Ramos (cell line): Measurements from ENCODE around the gene DUS2.

ENCODE experiments used
- in situ Hi-C: fragments of 300-500 bp; cut with MboI; formaldehyde crosslinking; loops from one replicate; pipeline ENCODE4 v1.14.3; 2022; ENCODE audit warnings: low sequenced_read_pairs; ENCODE audit not compliant: unreplicated experiment

The DUS2 gene

DNA sequence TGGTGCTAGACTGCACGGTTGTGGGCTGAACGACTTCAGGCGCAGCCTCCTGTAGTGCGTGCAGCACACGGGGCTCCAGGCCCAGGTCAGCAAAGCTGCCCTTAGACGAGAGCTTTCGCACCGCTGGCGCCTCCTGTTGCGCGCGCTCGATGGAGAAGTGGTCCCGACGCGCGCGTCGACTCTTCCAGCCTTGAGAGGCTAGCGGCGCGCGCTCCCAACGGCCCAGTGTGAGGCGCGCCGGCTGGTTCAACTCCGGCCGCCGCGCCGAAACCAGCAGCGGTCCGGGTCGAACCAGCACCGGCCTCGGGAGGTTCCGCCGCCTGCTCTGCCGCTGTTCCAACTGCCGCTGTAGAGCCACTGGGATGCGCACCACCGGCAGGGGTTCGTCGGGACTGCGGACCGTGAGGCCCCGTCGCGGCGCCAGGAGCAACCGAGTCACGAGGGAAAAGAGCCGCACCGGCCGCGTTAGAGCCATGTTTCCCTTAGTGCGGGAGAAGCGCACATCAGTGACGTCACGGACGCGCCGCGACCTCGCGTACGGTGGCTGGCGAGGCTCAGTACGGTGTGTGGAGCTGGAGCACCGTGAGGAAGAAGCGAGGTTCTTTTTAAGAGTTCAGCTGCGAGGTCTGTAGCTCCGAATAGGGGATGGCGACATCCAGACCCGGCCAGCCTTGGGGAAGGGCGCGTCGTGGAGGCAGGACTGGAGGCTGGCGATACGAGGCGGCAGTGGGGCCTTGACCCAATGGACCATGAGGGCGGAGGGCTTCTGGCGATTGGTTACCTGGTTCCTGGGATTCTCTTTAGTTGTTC, at the start of gene DUS2, which contains the start of gene DDX28:
Gene DUS2, plus strand, starts transcription at position 557 of the 810 bp plus-strand sequence. CDS start 14,740 bp downstream, outside the sequence.
Gene DDX28, minus strand, starts transcription at position 505 of the 810 bp plus-strand sequence. Its CDS starts 30 bp downstream, at position 475.
- in situ Hi-C loops, result no loop called here

DNA sequence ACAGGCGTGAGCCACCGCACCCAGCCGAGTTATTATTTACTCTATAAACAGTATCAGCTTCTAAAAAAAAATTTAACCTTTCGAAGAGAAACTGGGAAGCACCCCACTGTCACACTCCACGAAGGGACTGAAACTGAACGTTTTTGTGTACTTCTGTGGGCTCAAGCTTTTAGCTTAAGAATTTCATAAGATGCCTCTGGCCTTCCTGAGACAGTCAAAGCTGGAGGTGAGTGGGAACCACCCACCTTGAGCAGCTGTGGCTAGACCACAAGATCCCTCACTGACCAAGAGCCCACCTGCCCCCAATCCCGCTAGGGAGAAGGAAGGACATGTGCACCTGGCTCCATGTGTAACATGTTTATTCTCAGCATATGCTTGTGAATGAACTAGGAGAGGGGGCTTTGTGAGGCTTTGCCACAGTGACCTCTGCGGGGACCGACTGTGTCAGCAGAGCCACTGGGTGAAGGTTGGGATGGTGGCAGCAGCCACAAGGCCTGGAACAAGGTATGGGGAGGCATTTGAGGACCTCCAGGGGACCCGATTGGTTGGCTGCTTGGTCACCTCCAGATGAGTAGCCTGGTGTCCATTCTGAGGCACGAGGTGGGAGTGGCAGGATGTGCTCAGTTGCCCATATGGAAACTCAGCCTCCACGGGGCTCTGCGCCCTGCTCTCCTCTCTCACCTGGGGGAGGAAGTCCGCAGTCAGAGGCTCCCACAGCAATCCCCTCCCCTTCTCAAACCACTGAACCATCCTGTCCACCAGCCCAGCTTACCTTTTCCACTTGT, 47.6 kb upstream of the DUS2 start:
- in situ Hi-C loops, result no loop called here

DNA sequence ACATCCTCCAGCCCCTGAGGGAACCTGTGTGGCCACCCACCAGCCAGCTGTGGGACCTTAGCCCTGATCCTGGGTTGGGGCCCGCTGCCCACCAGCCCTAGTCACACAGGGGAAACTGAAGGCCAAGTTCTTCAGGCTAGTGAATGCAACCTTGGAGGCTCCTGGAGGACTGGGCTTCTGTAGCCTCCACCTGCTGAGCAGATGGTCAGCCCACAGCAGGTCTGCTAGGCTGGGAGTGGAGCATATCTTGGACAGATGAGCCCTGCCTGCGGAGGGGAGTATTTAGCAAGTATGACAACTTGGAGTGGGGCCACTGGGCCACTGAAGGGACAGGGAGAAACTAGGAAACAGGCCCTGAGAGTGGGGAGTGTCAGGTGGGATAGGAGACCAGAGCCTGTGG, 46.9 kb upstream of the DUS2 start:
- in situ Hi-C loops, result no loop called here

DNA sequence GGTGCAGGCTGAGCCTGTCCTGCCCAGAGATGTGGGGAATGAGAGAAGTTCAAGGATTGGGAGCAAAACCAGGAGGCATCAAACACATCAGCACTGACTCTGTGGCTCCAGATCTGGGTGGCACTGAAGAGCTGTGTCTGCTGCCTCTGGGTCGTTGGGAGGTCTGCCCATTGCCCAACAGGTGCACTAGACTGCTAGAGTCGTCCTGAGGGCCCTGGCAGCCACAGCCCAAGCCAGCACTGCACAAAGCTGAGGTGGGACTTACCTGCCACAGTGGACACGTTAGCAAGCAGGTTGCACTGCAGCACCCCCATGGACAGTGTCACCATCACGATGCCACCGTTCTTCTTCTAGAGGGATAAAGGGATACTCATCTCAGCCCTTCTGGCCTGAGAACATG, 46.1 kb upstream of the DUS2 start:
- in situ Hi-C loops, result no loop called here

DNA sequence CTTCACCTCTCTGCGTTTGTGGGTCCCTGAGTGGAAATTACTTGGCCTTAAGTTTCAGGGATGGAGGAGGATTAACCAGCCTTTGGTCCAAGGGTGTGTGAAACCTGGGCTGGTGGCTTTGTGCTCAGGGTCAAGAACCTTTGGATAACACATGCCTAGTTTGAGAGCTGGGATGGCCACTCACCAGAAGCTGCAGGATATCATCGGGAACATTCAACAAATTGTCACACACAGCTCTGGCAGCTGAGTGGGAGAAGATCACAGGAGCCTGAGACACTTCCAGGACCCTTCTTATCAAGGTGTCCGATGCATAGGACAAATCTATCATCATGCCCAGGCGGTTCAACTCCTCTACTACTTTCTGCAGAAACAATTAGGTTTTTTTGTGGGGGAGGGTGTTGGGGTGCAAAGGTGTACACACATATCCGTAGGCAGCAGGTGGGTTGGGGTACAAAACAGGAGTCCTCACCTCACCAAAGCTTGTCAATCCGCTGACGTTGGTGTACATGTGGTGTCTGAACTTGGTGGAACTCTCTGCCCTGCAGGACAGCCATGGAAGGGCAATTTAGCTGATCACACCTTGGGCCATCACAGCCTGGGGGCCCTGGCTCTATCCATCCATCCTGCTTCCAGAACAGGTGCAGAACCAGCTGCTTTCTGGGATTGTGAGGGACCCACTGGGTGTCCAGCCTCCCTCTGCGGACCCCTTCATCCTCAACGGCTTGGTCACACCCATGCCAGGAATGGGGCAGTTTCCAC, 45.4 kb upstream of the DUS2 start:
- in situ Hi-C loops, result no loop called here

DNA sequence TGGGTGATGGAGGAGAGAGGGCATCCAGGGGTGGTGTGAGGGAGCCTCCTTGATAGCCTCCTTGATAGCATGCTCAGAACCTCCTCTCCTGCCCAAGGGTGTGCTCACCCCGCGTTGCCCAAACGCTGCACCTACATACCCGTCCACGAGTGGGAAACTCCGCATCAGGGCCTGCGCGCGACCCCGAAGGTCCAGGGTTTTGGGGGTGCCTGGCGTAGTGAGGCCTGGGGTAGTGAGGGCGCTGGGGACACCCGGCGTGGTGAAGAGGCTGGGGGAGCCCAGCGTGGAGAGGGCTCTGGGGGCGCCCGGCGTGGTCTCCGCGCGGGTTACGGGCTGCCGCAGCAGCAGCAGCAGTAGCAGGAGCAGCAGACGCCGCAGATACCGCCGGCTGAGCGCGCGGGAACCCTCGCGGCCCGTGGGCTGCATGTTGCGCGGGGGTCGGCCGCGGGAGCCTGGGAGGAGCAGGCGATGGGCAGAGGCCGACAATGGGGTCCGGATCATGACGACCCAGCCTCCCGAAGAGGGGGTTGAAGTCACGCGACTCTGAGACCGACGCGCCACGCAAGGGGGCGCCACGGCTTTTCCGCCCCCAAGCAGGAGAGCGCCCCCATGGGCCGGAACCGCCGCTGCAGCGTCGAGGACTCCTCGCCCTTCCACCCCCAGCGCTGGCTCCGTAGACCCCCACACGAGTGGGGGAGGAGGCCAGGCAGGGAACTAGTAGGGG, 43.0 kb upstream of the DUS2 start, which contains the start of gene DPEP3:
Gene DPEP3, minus strand, starts transcription at position 545 of the 724 bp plus-strand sequence. Its CDS starts 119 bp downstream, at position 426.
- in situ Hi-C loops, result no loop called here

DNA sequence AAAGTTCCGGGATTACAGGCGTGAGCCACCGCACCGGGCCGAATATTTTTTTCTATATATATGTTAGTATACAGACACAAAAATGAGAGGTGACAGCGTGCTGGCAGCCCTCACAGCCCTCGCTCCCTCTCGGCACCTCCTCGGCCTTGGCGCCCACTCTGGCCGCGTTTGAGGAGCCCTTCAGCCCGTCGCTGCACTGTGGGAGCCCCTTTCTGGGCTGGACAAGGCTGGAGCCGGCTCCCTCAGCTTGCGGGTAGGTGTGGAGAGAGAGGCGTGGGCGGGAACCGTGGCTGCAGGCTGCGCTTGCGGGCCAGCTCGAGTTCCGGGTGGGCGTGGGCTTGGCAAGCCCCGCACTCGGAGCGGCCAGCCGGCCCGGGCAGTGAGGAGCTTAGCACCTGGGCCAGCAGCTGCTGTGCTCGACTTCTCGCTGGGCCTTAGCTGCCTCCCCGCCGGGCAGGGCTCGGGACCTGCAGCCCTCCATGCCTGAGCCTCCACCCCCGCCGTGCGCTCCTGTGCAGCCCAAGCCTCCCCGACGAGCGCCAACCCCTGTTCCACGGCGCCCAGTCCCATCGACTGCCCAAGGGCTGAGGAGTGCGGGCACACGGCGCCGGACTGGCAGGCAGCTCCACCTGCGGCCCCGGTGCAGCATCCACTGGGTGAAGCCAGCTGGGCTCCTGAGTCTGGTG, 40.9 kb upstream of the DUS2 start:
- in situ Hi-C loops, result no loop called here

DNA sequence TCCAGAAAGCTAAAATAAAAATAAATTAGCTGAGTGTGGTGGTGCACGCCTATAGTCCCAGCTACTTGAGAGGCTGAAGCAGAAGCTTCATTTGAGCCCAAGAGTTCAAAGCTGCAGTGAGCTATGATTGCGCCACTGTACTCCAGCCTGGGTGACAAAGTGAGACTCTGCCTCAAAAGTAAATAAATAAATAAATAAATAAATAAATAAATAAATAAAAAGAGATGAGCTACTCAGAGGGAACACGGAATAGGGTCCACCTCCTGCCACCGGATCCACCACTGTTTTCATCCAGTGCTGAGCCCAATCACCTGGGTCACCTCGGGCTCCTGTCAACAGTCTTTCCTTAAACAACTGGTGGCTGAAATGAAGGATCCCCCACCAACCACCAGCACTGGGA, 36.1 kb upstream of the DUS2 start:
- in situ Hi-C loops, result no loop called here

DNA sequence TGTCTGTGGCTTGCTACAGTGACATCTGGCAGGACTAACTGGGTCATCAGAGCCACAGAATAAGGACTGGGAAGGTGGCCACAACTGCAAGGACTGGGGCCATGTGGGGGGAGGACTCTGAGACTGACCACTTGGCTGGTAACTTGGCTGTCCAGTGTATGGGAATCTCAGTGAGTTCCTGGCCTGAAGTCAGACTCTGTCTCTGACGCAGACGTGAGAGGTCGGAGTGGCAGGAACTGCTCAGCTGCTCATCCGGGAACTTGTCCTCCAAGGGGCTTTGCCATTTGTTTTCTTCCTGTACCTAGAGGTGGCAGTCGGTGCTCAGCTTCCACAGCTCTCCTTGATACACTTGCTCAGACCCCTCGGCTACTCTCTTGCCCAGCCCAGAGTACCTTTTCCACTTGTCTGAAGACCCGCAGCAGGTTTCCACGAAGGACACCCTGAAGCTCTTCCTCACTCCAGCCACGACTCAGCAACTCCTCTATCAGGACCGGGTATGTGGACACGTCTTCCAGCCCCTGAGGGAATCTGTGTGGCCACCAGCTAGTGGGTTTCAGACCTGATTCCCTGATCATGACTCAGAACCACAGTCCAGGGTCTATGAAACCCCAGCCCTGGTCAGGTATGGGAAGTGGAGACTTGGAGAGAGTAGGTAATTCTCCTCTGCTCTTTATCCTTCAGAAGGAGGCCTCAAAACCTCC, 35.5 kb upstream of the DUS2 start:
- in situ Hi-C loops, result no loop called here

DNA sequence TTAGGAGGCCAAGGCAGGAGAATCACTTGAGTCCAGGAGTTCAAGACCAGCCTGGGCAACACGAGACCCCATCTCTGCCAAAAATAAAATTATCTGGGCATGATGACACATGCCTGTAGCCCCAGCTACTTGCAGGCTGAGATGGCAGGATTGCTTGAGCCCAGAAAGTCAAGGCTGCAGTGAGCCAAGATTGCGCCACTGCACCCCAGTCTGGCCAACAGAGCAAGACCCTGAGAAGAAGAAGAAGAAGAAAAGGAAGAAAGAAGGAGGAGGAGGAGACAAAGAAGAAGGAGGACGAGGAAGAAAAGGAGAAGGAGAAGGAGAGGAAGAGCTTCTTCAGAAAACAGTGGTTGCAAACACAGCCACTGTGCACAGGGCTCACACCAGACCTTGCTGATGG, 34.4 kb upstream of the DUS2 start:
- in situ Hi-C loops, result no loop called here

DNA sequence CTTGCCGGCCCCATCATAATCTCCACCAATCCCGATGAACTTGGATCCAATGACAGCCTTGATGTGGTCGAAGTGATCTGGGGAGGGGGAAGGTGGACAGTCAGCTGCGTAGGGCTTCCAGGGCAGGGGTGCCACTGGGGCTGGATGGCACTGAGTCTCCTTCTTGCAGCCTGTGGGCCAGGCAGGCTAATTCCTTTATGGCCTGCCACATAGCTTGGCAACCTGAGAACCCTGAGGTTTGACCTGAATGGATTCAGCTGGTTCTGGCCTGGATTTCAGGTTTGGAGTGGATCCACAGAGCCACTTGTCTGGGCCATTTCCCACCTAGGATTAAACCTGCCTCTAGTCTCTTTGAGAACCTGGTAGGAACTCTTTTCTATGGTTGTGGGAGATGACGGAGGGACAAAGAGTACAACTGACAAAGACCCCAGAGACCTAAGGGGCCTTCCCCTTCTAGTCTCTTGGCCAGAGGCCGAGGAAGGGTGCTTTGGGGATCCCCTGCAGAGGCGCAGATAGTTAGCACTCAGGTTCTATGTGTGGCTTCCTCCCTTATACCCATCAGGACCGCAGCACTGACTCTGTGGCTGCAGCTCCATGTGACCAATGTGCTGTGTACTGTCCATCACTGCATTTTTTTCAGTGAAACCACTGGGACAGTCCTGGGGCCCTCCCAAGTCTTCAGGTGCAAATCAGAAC, 33.6 kb upstream of the DUS2 start:
- in situ Hi-C loops, result loop anchor here (10.0 kb wide), 1 partner anchor 245 kb away; the partner anchor contains the start of gene ESRP2

DNA sequence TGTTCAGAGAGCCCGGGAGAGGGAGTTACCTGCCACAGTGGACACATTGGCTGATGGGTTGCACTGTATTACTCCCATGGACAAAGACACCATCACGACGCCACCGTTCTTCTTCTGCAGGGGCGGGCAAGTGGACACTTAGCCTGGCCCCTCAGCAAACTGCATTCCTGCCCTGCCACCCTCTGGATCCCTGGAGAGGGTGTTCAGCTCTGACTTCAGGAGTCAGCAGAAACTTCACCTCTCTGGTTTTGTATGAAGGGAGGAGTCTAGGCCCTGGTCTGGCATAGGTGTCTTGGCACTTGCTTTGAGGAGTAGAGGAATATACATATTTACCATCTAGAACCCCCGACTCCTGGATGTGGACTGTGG, 33.1 kb upstream of the DUS2 start:
- in situ Hi-C loops, result loop anchor here (10.0 kb wide), 1 partner anchor 245 kb away; the partner anchor contains the start of gene ESRP2

DNA sequence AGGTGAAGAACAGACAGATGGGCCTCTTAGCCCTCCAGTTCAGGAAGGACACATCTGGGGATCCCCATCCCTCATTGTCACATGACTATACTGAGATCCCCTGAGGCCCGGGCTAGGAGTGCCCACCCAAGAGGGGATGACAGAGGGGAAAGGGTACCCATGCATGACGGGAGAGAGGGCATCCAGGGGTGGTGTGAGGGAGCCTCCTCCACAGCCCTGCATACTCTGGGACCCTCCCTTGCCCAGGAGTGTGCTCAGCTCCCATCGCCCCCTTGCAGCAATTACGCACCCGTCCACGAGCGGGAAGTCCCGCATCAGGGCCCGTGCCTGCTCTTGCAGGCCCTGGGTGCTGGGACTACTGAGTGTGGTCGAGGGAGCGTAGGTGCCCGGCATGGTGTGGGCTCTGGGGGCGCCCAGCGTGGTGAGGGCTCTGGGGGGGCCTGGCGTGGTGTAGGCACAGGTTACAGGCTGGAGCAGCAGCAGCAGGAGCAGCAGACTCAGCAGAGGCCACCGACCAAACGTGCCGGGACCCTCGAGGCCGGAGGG, 30.4 kb upstream of the DUS2 start:
- in situ Hi-C loops, result loop anchor here (10.0 kb wide), 1 partner anchor 242 kb away; the partner anchor contains the start of gene ESRP2

DNA sequence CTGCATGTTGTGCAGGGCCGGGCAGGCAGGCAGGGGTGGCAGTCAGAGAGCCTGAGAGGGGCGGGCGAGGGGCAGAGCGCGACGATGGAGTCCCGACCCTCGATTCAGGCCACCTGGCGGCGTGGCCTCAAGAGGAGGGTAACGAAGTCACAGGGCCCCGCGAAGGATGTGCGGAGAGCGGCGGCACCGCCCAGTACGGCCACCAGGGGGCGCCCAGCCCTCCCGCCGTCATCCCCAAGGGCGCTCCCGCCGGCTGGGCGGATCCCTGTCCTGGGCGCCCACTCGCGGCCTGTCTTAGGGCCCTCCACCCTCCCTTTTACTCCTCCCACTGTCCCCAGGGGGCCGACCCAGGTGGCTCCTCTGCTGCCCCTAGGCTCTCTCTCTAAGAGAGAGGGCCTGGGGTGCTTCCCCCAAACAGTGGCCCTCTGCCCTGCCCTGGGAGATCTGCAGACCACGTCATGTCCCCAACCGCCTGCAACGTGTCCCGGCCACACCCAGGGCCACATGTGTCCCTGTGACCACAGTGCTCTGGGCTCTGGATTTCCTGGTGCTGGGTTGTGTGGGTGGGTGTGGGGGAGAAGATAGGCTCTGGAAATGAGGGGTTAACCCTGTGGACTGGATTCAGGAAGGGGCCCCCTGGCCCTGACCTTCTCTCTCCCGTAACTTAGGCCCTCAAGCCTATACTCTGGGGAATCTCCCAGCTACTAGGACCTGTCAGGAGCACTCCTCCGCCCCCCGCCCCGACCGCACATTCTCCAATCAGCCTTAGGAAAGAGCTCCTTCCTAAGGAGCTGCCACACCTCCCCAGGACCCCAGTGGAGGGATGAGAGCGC, 29.7 kb upstream of the DUS2 start:
- in situ Hi-C loops, result loop anchor here (10.0 kb wide), 1 partner anchor 241 kb away; the partner anchor contains the start of gene ESRP2

DNA sequence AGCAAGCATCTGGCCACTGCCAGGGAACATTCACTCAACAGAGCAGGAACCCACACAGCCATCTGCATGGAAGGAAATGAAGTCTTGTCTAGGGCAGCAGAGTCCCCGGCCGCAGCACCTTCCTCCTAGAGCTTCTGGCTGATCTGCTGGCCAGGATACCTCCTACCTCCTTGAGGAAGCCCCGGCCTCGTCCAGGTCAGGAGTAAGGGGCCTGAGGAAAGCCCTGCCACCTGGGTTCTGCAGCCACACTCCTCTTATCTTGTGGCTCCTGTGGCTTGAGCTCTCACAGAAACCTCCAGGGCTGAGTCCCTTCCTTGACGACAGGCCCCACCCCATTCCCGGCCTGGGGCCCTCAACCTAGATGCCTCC, 29.1 kb upstream of the DUS2 start:
- in situ Hi-C loops, result loop anchor here (10.0 kb wide), 1 partner anchor 241 kb away; the partner anchor contains the start of gene ESRP2

DNA sequence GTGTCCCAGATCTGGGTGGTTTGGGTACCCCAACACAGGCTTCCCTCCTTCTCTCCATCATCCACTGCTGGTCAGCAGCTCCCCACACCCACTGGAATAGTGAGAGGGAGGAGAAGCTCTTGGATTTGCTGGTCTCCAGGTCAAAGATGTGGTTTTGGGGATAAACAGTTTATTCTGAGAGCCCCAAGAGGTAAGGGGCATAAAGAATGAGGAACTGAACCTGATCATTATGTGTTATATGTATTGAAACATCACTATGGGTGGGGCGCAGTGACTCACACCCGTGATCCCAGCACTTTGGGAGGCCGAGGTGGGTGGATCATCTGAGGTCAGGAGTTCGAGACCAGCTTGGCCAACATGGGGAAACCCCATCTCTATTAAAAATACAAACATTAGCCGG, 27.7 kb upstream of the DUS2 start:
- in situ Hi-C loops, result loop anchor here (10.0 kb wide), 1 partner anchor 239 kb away; the partner anchor contains the start of gene ESRP2

DNA sequence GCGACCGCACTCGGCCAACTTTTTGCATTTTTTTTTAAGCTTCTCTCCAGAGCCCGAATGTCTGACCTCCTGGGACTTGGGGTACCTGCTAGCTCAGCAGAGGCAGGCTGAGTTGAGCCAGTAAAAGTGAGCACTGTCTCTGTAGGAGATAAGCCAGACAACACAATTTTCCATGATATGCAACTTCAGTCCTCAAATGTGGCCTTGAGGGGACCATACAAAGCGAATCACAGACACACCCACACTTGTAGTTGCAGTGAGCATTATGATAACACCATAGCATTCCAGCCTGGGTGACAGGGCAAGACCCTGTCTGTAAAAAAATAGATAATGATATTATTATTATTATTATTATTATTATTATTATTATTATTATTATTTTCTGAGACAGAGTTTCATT, 26.4 kb upstream of the DUS2 start:
- in situ Hi-C loops, result loop anchor here (10.0 kb wide), 1 partner anchor 238 kb away; the partner anchor contains the start of gene ESRP2
